Peyer's patch (tissue), 4 donors: ENCODE results near the gene LRCOL1.

ENCODE experiments used
- POLR2A ChIP-seq, 2 donors: fragments of 450-650 bp; IDR thresholded peaks; one replicate each; pipeline ENCODE4 v1.5.1; 2017; ENCODE audit warnings: antibody characterized with exemption in 2 of 2, mild to moderate bottlenecking in 2 of 2, moderate library complexity in 2 of 2
- TF ChIP-seq, protein P1 (sequence below), 6 experiments: fragments of 450-650 bp in 4 of 6; fragments of 200-600 bp in 2 of 6; sonication (generic) in 1 of 6; IDR thresholded peaks; one replicate each; pipeline ENCODE4 v1.5.1; 2017 to 2019; ENCODE audit warnings: antibody characterized with exemption in 6 of 6, mild to moderate bottlenecking in 3 of 6, moderate library complexity in 1 of 6

DNA sequence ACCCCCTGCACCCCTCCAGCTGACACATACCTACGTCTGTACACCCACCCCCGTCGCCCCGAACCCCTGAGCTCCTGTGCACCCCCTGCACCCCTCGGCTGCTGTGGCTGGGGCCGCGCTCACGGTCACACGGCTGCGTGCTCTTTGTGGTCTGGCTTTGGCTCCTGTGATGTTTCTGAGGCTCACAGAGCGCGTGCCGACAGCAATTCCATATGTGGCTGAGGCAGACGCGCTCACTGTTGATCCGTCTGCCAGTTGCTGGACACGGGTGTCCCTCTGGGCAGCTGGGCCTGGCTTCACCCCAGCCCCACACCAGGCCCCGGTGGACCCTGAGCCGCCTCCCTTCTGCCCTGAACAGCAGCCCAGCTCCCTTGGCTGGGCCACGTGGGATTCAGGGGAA lies 46.5 kb downstream of the LRCOL1 start:
- TF ChIP-seq, protein P1, sequence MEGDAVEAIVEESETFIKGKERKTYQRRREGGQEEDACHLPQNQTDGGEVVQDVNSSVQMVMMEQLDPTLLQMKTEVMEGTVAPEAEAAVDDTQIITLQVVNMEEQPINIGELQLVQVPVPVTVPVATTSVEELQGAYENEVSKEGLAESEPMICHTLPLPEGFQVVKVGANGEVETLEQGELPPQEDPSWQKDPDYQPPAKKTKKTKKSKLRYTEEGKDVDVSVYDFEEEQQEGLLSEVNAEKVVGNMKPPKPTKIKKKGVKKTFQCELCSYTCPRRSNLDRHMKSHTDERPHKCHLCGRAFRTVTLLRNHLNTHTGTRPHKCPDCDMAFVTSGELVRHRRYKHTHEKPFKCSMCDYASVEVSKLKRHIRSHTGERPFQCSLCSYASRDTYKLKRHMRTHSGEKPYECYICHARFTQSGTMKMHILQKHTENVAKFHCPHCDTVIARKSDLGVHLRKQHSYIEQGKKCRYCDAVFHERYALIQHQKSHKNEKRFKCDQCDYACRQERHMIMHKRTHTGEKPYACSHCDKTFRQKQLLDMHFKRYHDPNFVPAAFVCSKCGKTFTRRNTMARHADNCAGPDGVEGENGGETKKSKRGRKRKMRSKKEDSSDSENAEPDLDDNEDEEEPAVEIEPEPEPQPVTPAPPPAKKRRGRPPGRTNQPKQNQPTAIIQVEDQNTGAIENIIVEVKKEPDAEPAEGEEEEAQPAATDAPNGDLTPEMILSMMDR (IDR thresholded peaks at IDR 0.05) = no peak
- no peak for TF ChIP-seq POLR2A (IDR thresholded peaks at IDR 0.05)
